Measurements from ENCODE around the gene RREB1.

GRCh38 chr6:7290079-7290478 is 182.3 kb downstream of the RREB1 start:
- TF ChIP-seq POLR2AphosphoS5 (IDR thresholded peaks at IDR 0.05; ENCODE audit: low read depth, low read length) (no peak), POLR2A (IDR thresholded peaks at IDR 0.05; ENCODE audit: low read depth, low read length) (no peak), TAF1 (IDR thresholded peaks at IDR 0.05; ENCODE audit: low read depth, low read length) (no peak), POU2F2 (IDR thresholded peaks at IDR 0.05; ENCODE audit: low read depth, low read length) (no peak), SPI1 (IDR thresholded peaks at IDR 0.05; ENCODE audit: low read depth, low read length) (no peak), PAX5 (IDR thresholded peaks at IDR 0.05; ENCODE audit: insufficient read depth, low read length, severe bottlenecking) (no peak)

All from GM12891 (cell line).